GM21367 (cell line): Measurements from ENCODE around the gene KDM3A.
A peak's percentile ranks its signal among the peaks of the same experiment; 100 is the strongest.

Experiments used
- ATAC-seq: cut with Tn5 transposase; IDR thresholded peaks from one replicate; pipeline ENCODE4 v1.9.1; 2021; ENCODE audit not compliant: unreplicated experiment

Gene KDM3A

GRCh38 chr2:86434290-86434689 lies 6.9 kb upstream of the KDM3A start:
- ATAC-seq = no peak

- no peak for ATAC-seq
Observed at GRCh38 chr2:86435531-86435930, 5.6 kb upstream of the KDM3A start.

GRCh38 chr2:86436328-86436727 lies 4.8 kb upstream of the KDM3A start:
- ATAC-seq = no peak

GRCh38 chr2:86439879-86440630 lies 1.1 kb upstream of the KDM3A start:
- no peak for ATAC-seq

GRCh38 chr2:86441392-86441881 lies 266 bp downstream of the KDM3A start:
- peak; percentile 11 for ATAC-seq

- ATAC-seq = peak; percentile 15
Observed at GRCh38 chr2:86441882-86442641, 891 bp downstream of the KDM3A start.

GRCh38 chr2:86442642-86443005 lies 1.5 kb downstream of the KDM3A start:
- ATAC-seq = peak; percentile 65

GRCh38 chr2:86443631-86444350 lies 2.6 kb downstream of the KDM3A start:
- ATAC-seq = no peak

GRCh38 chr2:86445436-86445835 lies 4.3 kb downstream of the KDM3A start:
- no peak for ATAC-seq

GRCh38 chr2:86446060-86446459 lies 4.9 kb downstream of the KDM3A start:
- no peak for ATAC-seq

- ATAC-seq = no peak
Observed at GRCh38 chr2:86453836-86454235, 12.7 kb downstream of the KDM3A start.

- no peak for ATAC-seq
Observed at GRCh38 chr2:86454238-86454637, 13.1 kb downstream of the KDM3A start.

GRCh38 chr2:86455181-86455580 lies 14.0 kb downstream of the KDM3A start:
- ATAC-seq = no peak

GRCh38 chr2:86461042-86461743 lies 20.0 kb downstream of the KDM3A start:
- ATAC-seq = no peak

- no peak for ATAC-seq
Observed at GRCh38 chr2:86464652-86465051, 23.5 kb downstream of the KDM3A start.

- ATAC-seq = no peak
Observed at GRCh38 chr2:86466306-86466705, 25.1 kb downstream of the KDM3A start.

- ATAC-seq = no peak
Observed at GRCh38 chr2:86468162-86469033, 27.2 kb downstream of the KDM3A start.

GRCh38 chr2:86470890-86471289 lies 29.7 kb downstream of the KDM3A start:
- no peak for ATAC-seq

GRCh38 chr2:86471637-86472036 lies 30.5 kb downstream of the KDM3A start:
- ATAC-seq = no peak

- no peak for ATAC-seq
Observed at GRCh38 chr2:86476092-86476491, 34.9 kb downstream of the KDM3A start.
